H1 (cell line): Measurements from ENCODE around the gene NR4A1. TPM values are rescaled to one million over a fixed set of nuclear protein-coding genes. Genes with fewer than 3 reads are reported as not detected.

Source experiments
- CTCF ChIA-PET: fragments of 300-600 bp; sonication (Branson Sonifier 250); formaldehyde crosslinking; loops from one replicate; lab custom pipeline; 2021; ENCODE audit not compliant: partially characterized antibody; lab: Charles Lee
- POLR2A ChIA-PET: fragments of 300-600 bp; sonication (Branson Sonifier 250); formaldehyde crosslinking; loops from one replicate; lab custom pipeline; 2021; ENCODE audit warnings: inconsistent platforms; ENCODE audit not compliant: partially characterized antibody; lab: Charles Lee
- DNase-seq, 2 experiments: peaks; one replicate each; pipeline versions ENCODE4 v3.0.0 to v3.0.0-alpha.2; 2010 to 2022; ENCODE audit warnings: low spot score in 2 of 2, low read depth in 1 of 2, mixed read lengths in 1 of 2
- FAIRE-seq: peaks from 2 replicates; lab custom pipeline; 2011; peaks lifted over from hg19 to GRCh38; lab: Jason Lieb, UNC
- H2AFZ ChIP-seq: 2 replicates; pipeline ENCODE4 v1.8.1; 2012; ENCODE audit warnings: low read length, inconsistent platforms
- H2AK5ac ChIP-seq: 2 replicates; pipeline ENCODE4 v1.6.1; 2013; ENCODE audit warnings: low read depth, low read length
- H2BK120ac ChIP-seq: replicated peaks from 2 replicates; pipeline ENCODE3; 2013; ENCODE audit warnings: low read depth, low read length, inconsistent platforms
- H2BK12ac ChIP-seq: 2 replicates; pipeline ENCODE4 v1.6.1; 2013; ENCODE audit warnings: low read depth, low read length
- H2BK15ac ChIP-seq: 2 replicates; pipeline ENCODE4 v1.6.1; 2013; ENCODE audit warnings: low read length
- H2BK20ac ChIP-seq: 2 replicates; pipeline ENCODE4 v1.6.1; 2013; ENCODE audit warnings: low read length
- H2BK5ac ChIP-seq: 2 replicates; pipeline ENCODE4 v1.6.1; 2013; ENCODE audit warnings: low read depth, low read length
- H3K14ac ChIP-seq: 2 replicates; pipeline ENCODE4 v1.6.1; 2013; ENCODE audit warnings: inconsistent platforms; ENCODE audit not compliant: insufficient read length
- H3K18ac ChIP-seq: 2 replicates; pipeline ENCODE4 v1.6.1; 2013; ENCODE audit warnings: low read length; ENCODE audit errors: extremely low read depth
- H3K23ac ChIP-seq: 2 replicates; pipeline ENCODE4 v1.6.1; 2013; ENCODE audit warnings: inconsistent platforms; ENCODE audit not compliant: insufficient read length
- H3K23me2 ChIP-seq: 2 replicates; pipeline ENCODE4 v1.6.1; 2013; ENCODE audit warnings: low read depth, low read length
- H3K27ac ChIP-seq: 2 replicates; pipeline ENCODE4 v1.6.1; 2011; ENCODE audit warnings: low read depth, low read length, inconsistent platforms
- H3K27me3 ChIP-seq, 4 experiments: replicated peaks in 1 of 4; 1 replicate in 1 of 4; 2 replicates in 3 of 4; pipeline versions ENCODE4 v1.6.1 to v1.8.1; 2011 to 2013; ENCODE audit warnings: low read length in 3 of 4, mild to moderate bottlenecking in 3 of 4, inconsistent platforms in 2 of 4, mixed read lengths in 2 of 4, moderate library complexity in 1 of 4; ENCODE audit not compliant: control insufficient read depth in 3 of 4, insufficient read depth in 3 of 4; ENCODE audit errors: extremely low read depth in 1 of 4
- H3K36me3 ChIP-seq, 4 experiments: 2 replicates each; pipeline versions ENCODE4 v1.6.1 to v1.8.1; 2011 to 2013; ENCODE audit warnings: mild to moderate bottlenecking in 4 of 4, low read length in 3 of 4, moderate library complexity in 2 of 4, control low read depth in 1 of 4, inconsistent platforms in 1 of 4; ENCODE audit not compliant: insufficient read depth in 4 of 4, control insufficient read depth in 2 of 4
- H3K4ac ChIP-seq: replicated peaks from 2 replicates; pipeline ENCODE3; 2013; ENCODE audit warnings: low read length, low read depth, mixed read lengths, inconsistent platforms; ENCODE audit not compliant: insufficient read length
- H3K4me1 ChIP-seq, 4 experiments: replicated peaks in 1 of 4; 1 replicate in 1 of 4; 2 replicates in 3 of 4; pipeline versions ENCODE4 v1.6.1 to v1.8.1; 2011 to 2013; ENCODE audit warnings: low read length in 3 of 4, inconsistent platforms in 2 of 4, mixed read lengths in 1 of 4; ENCODE audit not compliant: insufficient read depth in 4 of 4, control insufficient read depth in 3 of 4
- H3K4me2 ChIP-seq, 2 experiments: 2 replicates each; pipeline versions ENCODE4 v1.6.1 to v1.8.1; 2011 to 2013; ENCODE audit warnings: low read depth in 2 of 2, low read length in 2 of 2, control low read depth in 1 of 2, inconsistent platforms in 1 of 2, mild to moderate bottlenecking in 1 of 2; ENCODE audit not compliant: insufficient read depth in 1 of 2
- H3K4me3 ChIP-seq, 4 experiments: fragments of 200-600, 300-600 bp in 1 of 4; sonication (generic), shearing (Covaris generic), sonication (Bioruptor Twin) in 1 of 4; 2 replicates each; pipeline versions ENCODE4 v1.5.1 to v1.8.1; 2011 to 2016; ENCODE audit warnings: low read length in 4 of 4, low read depth in 3 of 4, control low read depth in 2 of 4, inconsistent platforms in 2 of 4, mild to moderate bottlenecking in 2 of 4, mixed read lengths in 1 of 4, moderate library complexity in 1 of 4; ENCODE audit not compliant: insufficient read depth in 2 of 4; ENCODE audit errors: extremely low read depth in 1 of 4
- H3K56ac ChIP-seq: replicated peaks from 2 replicates; pipeline ENCODE3; 2013; ENCODE audit warnings: low read depth, mild to moderate bottlenecking, mixed read lengths, low read length, inconsistent platforms; ENCODE audit not compliant: insufficient read length
- H3K79me1 ChIP-seq: 2 replicates; pipeline ENCODE4 v1.6.1; 2013; ENCODE audit warnings: low read depth, low read length, control low read depth
- H3K79me2 ChIP-seq, 2 experiments: 2 replicates each; pipeline versions ENCODE4 v1.6.1 to v1.8.1; 2012 to 2013; ENCODE audit warnings: low read length in 2 of 2, mild to moderate bottlenecking in 2 of 2, inconsistent platforms in 1 of 2; ENCODE audit not compliant: insufficient read depth in 2 of 2, control insufficient read depth in 1 of 2
- H3K9ac ChIP-seq, 4 experiments: replicated peaks in 1 of 4; 1 replicate in 1 of 4; 2 replicates in 3 of 4; pipeline versions ENCODE4 v1.6.1 to v1.8.1; 2011 to 2013; ENCODE audit warnings: low read depth in 3 of 4, low read length in 3 of 4, control low read depth in 2 of 4, mild to moderate bottlenecking in 2 of 4, moderate library complexity in 2 of 4, inconsistent platforms in 1 of 4; ENCODE audit errors: extremely low read depth in 1 of 4
- H3K9me3 ChIP-seq, 2 experiments: 2 replicates each; pipeline versions ENCODE4 v1.6.1 to v1.8.1; 2012 to 2013; ENCODE audit warnings: mild to moderate bottlenecking in 2 of 2, moderate library complexity in 2 of 2, control low read depth in 1 of 2, inconsistent platforms in 1 of 2, low read depth in 1 of 2, low read length in 1 of 2, mixed read lengths in 1 of 2; ENCODE audit not compliant: insufficient read depth in 2 of 2
- H4K20me1 ChIP-seq, 2 experiments: replicated peaks in 1 of 2; 2 replicates each; pipeline versions ENCODE3 to v1.8.1; 2011 to 2013; ENCODE audit warnings: inconsistent platforms in 2 of 2, low read length in 2 of 2, mild to moderate bottlenecking in 1 of 2; ENCODE audit not compliant: insufficient read depth in 2 of 2, control insufficient read depth in 1 of 2
- H4K5ac ChIP-seq: 2 replicates; pipeline ENCODE4 v1.6.1; 2013; ENCODE audit warnings: low read length, low read depth, mixed read lengths, inconsistent platforms; ENCODE audit not compliant: insufficient read length
- H4K8ac ChIP-seq: 2 replicates; pipeline ENCODE4 v1.8.0; 2013; ENCODE audit warnings: mild to moderate bottlenecking, moderate library complexity, low read length, inconsistent platforms; ENCODE audit not compliant: insufficient read depth; ENCODE audit errors: extremely low read depth
- H4K91ac ChIP-seq: replicated peaks from 2 replicates; pipeline ENCODE3; 2013; ENCODE audit warnings: low read length, mixed read lengths, inconsistent platforms; ENCODE audit not compliant: insufficient read length
- POLR2A ChIP-seq, 2 experiments: IDR thresholded peaks; 1 replicate in 1 of 2; 2 replicates in 1 of 2; pipeline ENCODE4 v1.6.1; 2011; ENCODE audit warnings: low read depth in 2 of 2, low read length in 2 of 2, mild to moderate bottlenecking in 2 of 2; ENCODE audit errors: control extremely low read depth in 1 of 2
- WGBS, 2 experiments: shearing (Covaris generic) in 1 of 2; methylation state at CpG; one replicate each; pipeline versions ENCODE4 v1.1.6 to v1.1.7; 2013 to 2015; ENCODE audit warnings: low lambda C conversion rate in 2 of 2, mixed read lengths in 2 of 2, inconsistent platforms in 1 of 2, low coverage in 1 of 2, missing lambda C conversion rate in 1 of 2; ENCODE audit not compliant: insufficient replicate concordance in 2 of 2, insufficient coverage in 1 of 2, insufficient read length in 1 of 2; ENCODE audit errors: extremely low coverage in 1 of 2, missing lambda C conversion rate in 1 of 2; 5-methylcytosine and 5-hydroxymethylcytosine counted together
- polyA plus RNA-seq, 7 experiments: library from polyadenylated mRNA; depleted of rRNA in 3 of 7; stranded (reverse) in 5 of 7; unstranded in 2 of 7; fragments of >200 nt in 5 of 7; fragments of 200-250 nt in 2 of 7; gene quantifications; 1 replicate in 5 of 7; 2 replicates in 1 of 7; 4 replicates in 1 of 7; pipeline versions ENCODE4 v1.2.1 to v1.2.3, GENCODE V29; 2011 to 2013; ENCODE audit warnings: missing spikeins in 2 of 7, mixed read lengths in 2 of 7
- total RNA-seq: library from RNA; stranded (reverse); fragmentation: NEBNext Ultra II Directional; extraction: Animal tissue kit (Norgen Biotek cat#: 25700); gene quantifications from 2 replicates; pipeline ENCODE4 v1.2.1, GENCODE V29; 2021

NR4A1 gene
- total and polyA plus RNA-seq, 2 of the 8 experiments (the other 6 are each of a cell fraction or from before 2014, with no cell fraction given): 18.7 to 23.3 TPM

DNA sequence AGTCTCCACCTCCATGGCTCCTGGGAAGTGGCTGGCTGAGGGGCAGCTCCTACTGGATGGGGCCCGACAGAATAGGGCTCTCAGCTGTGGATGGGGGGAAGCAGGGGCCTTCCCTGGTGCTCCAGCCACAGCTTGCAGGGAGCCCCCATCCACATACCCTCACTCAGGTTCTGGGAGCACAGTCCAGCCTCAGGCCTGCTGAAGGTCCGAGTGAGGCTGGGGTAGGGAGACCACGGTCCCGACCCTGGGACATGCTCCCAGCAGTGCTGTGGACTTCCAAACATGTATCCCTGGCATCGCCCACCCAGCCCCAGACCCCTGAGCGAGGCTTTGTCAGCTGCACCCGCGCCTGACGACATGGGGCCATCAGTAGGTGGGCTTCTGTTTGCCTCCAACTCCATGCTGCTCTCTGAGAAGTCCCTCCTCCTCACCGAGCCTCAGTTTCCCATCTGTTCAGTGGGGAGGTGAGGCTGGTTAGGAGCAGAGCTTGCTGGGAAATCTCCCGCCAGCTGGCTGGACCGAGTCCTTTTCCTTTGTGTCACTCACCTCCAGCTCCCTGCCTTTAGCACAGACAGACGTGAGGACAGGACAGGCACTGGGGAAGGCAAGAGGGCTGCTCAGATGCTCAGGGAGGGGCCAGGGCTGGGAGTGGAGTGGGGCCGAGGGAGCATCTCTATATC is 9.4 kb downstream of the NR4A1 start:
- H3K27ac ChIP-seq: no peak overlapping the region
- H4K5ac ChIP-seq: no peak overlapping the region
- H2BK15ac ChIP-seq: no peak overlapping the region
- H2BK12ac ChIP-seq: no peak overlapping the region
- 85% methylated on average over 9 of the region's 14 CpGs; no CpG with 5 or more reads in 1 of the 2 experiments for WGBS, 2 experiments
- H3K23me2 ChIP-seq: no peaks in the 10 kb centered on the region
- no peak overlapping the region for H3K23ac ChIP-seq
- H4K8ac ChIP-seq: no peak overlapping the region
- no peak overlapping the region for H3K56ac ChIP-seq
- no peaks in the 10 kb centered on the region for H3K79me1 ChIP-seq
- H2BK20ac ChIP-seq: no peak overlapping the region
- H3K4me3 ChIP-seq: no peak overlapping the region
- no peak for TF ChIP-seq POLR2A (IDR thresholded peaks at IDR 0.05; ENCODE audit: control extremely low read depth in 1 of 2, low read depth in 2 of 2, low read length in 2 of 2)
- CTCF ChIA-PET: interaction anchor here (0.9 to 34.1 kb wide), 10 partner anchors 10 to 61 kb away, joined by 3 to 1022 read pairs (median 4); partner anchors contain the start of genes ATG101 and SMIM41
- no peak overlapping the region for H2AK5ac ChIP-seq
- H3K4ac ChIP-seq: no peak overlapping the region
- H3K18ac ChIP-seq: no peak overlapping the region
- H4K91ac ChIP-seq: no peak overlapping the region
- H3K9ac ChIP-seq: no peak overlapping the region
- H2BK120ac ChIP-seq: no peak overlapping the region
- DNase-seq: peak in 1 of 2 experiments; percentile 45
- H3K9me3 ChIP-seq: no peaks in the 10 kb centered on the region
- H3K36me3 ChIP-seq: peaks cover 0 to 6% (median 4%) of the 10 kb centered on the region in 4 experiments; a peak in 4 of 8 replicates
- no peaks in the 10 kb centered on the region; a peak in 1 of 7 replicates for H3K4me1 ChIP-seq
- no peak overlapping the region for H3K4me2 ChIP-seq
- H2AFZ ChIP-seq: no peak overlapping the region
- POLR2A ChIA-PET: interaction anchor here (0.7 to 3.0 kb wide), 6 partner anchors 9 to 59 kb away, joined by 3 to 8 read pairs (median 4); partner anchors contain the start of genes ATG101 and NR4A1
- no peak overlapping the region for H3K14ac ChIP-seq
- H2BK5ac ChIP-seq: no peak overlapping the region
- no peaks in the 10 kb centered on the region for H3K79me2 ChIP-seq
- H4K20me1 ChIP-seq: peaks cover 2 to 3% of the 10 kb centered on the region in 2 experiments
- FAIRE-seq: no peak
- peaks cover 0 to 2% (median 0%) of the 10 kb centered on the region in 4 experiments; a peak in 2 of 7 replicates for H3K27me3 ChIP-seq
